Measurements from ENCODE around the gene HGS. TPM values are rescaled to one million over a fixed set of nuclear protein-coding genes. Genes with fewer than 3 reads are reported as not detected.
A peak's percentile ranks its signal among the peaks of the same experiment; 100 is the strongest.

HGS gene
- polyA plus RNA-seq, 3 donors: 19.3 to 200 (median 28.0) TPM

DNA sequence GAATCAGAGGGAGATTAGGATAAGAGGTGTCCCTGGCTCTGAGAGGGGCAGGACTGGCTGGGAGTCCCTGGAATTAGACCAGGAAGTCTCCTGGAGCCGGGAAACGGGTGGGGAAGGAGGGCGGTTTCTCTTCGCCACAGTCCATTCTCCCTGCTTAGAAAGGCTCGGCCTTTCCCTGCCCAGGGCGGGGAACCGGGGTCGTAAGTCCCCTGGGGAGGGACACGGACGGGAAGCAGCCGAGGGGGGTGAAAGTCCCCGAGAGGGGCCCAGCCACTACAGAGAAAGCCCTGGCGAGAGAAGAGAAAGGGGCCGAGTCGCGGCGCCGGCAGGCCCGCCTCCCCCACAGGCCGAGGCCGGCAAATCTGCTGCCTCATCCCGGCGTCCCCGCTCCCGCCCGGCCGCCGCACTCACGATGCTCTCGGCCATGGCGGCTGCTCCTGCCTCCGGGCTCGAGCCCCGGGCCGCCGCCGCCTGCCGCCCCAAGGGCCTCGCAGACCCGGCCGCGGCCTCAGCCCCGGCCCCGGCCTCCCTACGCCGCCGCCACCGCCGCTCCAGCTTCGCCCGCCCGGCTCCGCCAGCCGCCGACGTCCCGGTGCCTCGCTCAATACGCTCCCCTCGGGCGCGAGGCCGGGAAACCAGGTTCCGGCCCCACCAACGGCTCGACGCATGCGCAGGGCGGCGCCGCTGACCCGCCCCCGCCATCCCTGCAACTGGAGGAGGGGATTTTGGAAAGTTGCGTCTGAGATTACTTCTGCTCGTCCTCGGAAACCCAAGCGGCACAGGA lies 47.1 kb upstream of the HGS start, which contains the start of the genes NPLOC4 and TSPAN10:
Gene NPLOC4, minus strand, starts transcription at position 608 of the 784 bp plus-strand sequence. Its CDS starts 182 bp downstream, at position 426.
Gene TSPAN10, plus strand, starts transcription at position 692 of the 784 bp plus-strand sequence. CDS start 5,217 bp downstream, outside the sequence.
- peaks cover under 1 to 1% of the 10 kb centered on the region in 2 donors for H3K36me3 Mint-ChIP-seq
- peaks cover 17 to 20% of the 10 kb centered on the region in 2 donors for H3K4me1 ChIP-seq (ENCODE audit: control insufficient read depth in 1 of 2, insufficient read depth in 2 of 2, low read length in 2 of 2)
- TF ChIP-seq, protein P1, sequence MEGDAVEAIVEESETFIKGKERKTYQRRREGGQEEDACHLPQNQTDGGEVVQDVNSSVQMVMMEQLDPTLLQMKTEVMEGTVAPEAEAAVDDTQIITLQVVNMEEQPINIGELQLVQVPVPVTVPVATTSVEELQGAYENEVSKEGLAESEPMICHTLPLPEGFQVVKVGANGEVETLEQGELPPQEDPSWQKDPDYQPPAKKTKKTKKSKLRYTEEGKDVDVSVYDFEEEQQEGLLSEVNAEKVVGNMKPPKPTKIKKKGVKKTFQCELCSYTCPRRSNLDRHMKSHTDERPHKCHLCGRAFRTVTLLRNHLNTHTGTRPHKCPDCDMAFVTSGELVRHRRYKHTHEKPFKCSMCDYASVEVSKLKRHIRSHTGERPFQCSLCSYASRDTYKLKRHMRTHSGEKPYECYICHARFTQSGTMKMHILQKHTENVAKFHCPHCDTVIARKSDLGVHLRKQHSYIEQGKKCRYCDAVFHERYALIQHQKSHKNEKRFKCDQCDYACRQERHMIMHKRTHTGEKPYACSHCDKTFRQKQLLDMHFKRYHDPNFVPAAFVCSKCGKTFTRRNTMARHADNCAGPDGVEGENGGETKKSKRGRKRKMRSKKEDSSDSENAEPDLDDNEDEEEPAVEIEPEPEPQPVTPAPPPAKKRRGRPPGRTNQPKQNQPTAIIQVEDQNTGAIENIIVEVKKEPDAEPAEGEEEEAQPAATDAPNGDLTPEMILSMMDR (IDR thresholded peaks at IDR 0.05): no peak
- peak within 1 kb of the TSS; percentile 83 for H3K9ac ChIP-seq (ENCODE audit: insufficient read depth, low read length, poor library complexity, severe bottlenecking)
- peak within 1 kb of the TSS; percentile 86 to 96 (median 90) for H3K27ac Mint-ChIP-seq
- peaks cover 23% of the 10 kb centered on the region for H3K4me1 Mint-ChIP-seq
- intact Hi-C loops (cut with micrococcal nuclease): no loop called here
- WGBS (ENCODE audit: insufficient coverage): under 1% methylated on average over 68 of the region's 77 CpGs
- H3K9me3 ChIP-seq (replicated peaks in 1 of 2; ENCODE audit: control insufficient read depth in 1 of 2, insufficient read depth in 1 of 2, low read length in 2 of 2): no peaks in the 10 kb centered on the region
- H3K4me2 ChIP-seq (replicated peaks; ENCODE audit: extremely low read depth, low read length, poor library complexity, severe bottlenecking): peak within 1 kb of the TSS; percentile 87
- H3K27me3 ChIP-seq (ENCODE audit: control insufficient read depth in 2 of 2, insufficient read depth in 2 of 2, low read length in 2 of 2): no peaks in the 10 kb centered on the region
- H2AFZ ChIP-seq (ENCODE audit: insufficient read depth, low read depth, low read length, poor library complexity, severe bottlenecking): peak within 1 kb of the TSS; percentile 75
- H3K4me3 ChIP-seq (replicated peaks in 1 of 3; ENCODE audit: low read depth in 2 of 3, low read length in 3 of 3): peak within 1 kb of the TSS; percentile 89 to 94 (median 94)
- H3K9me3 Mint-ChIP-seq: no peaks in the 10 kb centered on the region
- DNase-seq: peak; percentile 81 to 95 (median 83)
- H4K20me1 ChIP-seq (ENCODE audit: insufficient read depth, low read length): peaks cover 45% of the 10 kb centered on the region
- H3K27me3 Mint-ChIP-seq (ENCODE audit: low read depth in 3 of 3): peaks cover 0 to 6% (median 0%) of the 10 kb centered on the region in 3 donors
- H3K4me3 Mint-ChIP-seq: peak within 1 kb of the TSS; percentile 94 to 97
- peaks cover 0 to 2% of the 10 kb centered on the region in 2 donors for H3K36me3 ChIP-seq (replicated peaks in 1 of 2; ENCODE audit: control insufficient read depth in 1 of 2, insufficient read depth in 2 of 2, low read length in 2 of 2)
- peaks cover 51% of the 10 kb centered on the region for H3K79me2 ChIP-seq (ENCODE audit: insufficient read depth, low read length)
- H3K27ac ChIP-seq (ENCODE audit: low read depth in 1 of 2, low read length in 2 of 2): peak within 1 kb of the TSS; percentile 78 to 84

DNA sequence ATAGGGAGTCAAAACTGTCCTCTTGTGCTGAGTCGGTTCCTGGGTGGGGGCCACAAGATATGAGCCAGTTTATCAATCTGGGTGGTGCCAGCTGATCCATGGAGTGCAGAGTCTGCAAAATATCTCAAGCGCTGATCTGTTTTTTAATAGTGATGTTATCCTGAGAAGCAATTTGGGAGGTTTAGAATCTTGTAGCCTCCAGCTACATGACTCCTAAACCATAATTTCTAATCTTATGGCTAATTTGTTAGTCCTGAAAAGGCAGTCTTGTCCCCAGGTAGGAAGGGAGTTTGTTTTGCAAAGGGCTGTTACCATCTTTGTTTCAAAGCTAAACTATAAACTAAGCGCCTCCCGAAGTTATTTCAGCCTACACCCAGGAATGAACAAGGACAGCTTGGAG lies 45.1 kb upstream of the HGS start:
- H3K9ac ChIP-seq (ENCODE audit: insufficient read depth, low read length, poor library complexity, severe bottlenecking): no peak overlapping the region

More for the DNA sequence above, 45.1 kb upstream of the HGS start:
- Histone ChIP-seq H3K27ac (ENCODE audit: low read depth in 1 of 2, low read length in 2 of 2) (no peak overlapping the region), H3K4me1 (ENCODE audit: control insufficient read depth in 1 of 2, insufficient read depth in 2 of 2, low read length in 2 of 2) (peaks cover 17 to 20% of the 10 kb centered on the region in 2 donors), H3K79me2 (ENCODE audit: insufficient read depth, low read length) (peaks cover 31% of the 10 kb centered on the region), H3K36me3 (replicated peaks in 1 of 2; ENCODE audit: control insufficient read depth in 1 of 2, insufficient read depth in 2 of 2, low read length in 2 of 2) (no peaks in the 10 kb centered on the region), H3K9me3 (replicated peaks in 1 of 2; ENCODE audit: control insufficient read depth in 1 of 2, insufficient read depth in 1 of 2, low read length in 2 of 2) (no peaks in the 10 kb centered on the region), H2AFZ (ENCODE audit: insufficient read depth, low read depth, low read length, poor library complexity, severe bottlenecking) (no peak overlapping the region), H3K4me2 (replicated peaks; ENCODE audit: extremely low read depth, low read length, poor library complexity, severe bottlenecking) (no peak overlapping the region), H4K20me1 (ENCODE audit: insufficient read depth, low read length) (peaks cover 25% of the 10 kb centered on the region), H3K4me3 (replicated peaks in 1 of 3; ENCODE audit: low read depth in 2 of 3, low read length in 3 of 3) (no peak overlapping the region), H3K27me3 (ENCODE audit: control insufficient read depth in 2 of 2, insufficient read depth in 2 of 2, low read length in 2 of 2) (no peaks in the 10 kb centered on the region)
- 100% methylated on average over 1 of the region's 4 CpGs for WGBS (ENCODE audit: insufficient coverage)
- Mint-ChIP-seq H3K9me3 (no peaks in the 10 kb centered on the region), H3K27me3 (ENCODE audit: low read depth in 3 of 3) (peaks cover 0 to 6% (median 0%) of the 10 kb centered on the region in 3 donors), H3K36me3 (no peaks in the 10 kb centered on the region), H3K27ac (no peak overlapping the region), H3K4me3 (no peak overlapping the region), H3K4me1 (peaks cover 18% of the 10 kb centered on the region)
- TF ChIP-seq, protein P1 (IDR thresholded peaks at IDR 0.05): no peak
- intact Hi-C loops (cut with micrococcal nuclease): no loop called here
- DNase-seq: no peak
